Lower leg skin (tissue), 3 donors: Measurements from ENCODE around the gene NTM.

Experiments used
- POLR2A ChIP-seq, 2 donors: fragments of 450-650 bp; IDR thresholded peaks; one replicate each; pipeline ENCODE4 v1.6.1; 2016 to 2017; ENCODE audit warnings: antibody characterized with exemption in 2 of 2, mild to moderate bottlenecking in 1 of 2, moderate library complexity in 1 of 2
- TF ChIP-seq, protein P1 (sequence below), 3 donors: fragments of 450-650 bp; IDR thresholded peaks; one replicate each; pipeline ENCODE4 v1.5.1; 2016; ENCODE audit warnings: antibody characterized with exemption in 3 of 3, mild to moderate bottlenecking in 3 of 3, moderate library complexity in 2 of 3

DNA sequence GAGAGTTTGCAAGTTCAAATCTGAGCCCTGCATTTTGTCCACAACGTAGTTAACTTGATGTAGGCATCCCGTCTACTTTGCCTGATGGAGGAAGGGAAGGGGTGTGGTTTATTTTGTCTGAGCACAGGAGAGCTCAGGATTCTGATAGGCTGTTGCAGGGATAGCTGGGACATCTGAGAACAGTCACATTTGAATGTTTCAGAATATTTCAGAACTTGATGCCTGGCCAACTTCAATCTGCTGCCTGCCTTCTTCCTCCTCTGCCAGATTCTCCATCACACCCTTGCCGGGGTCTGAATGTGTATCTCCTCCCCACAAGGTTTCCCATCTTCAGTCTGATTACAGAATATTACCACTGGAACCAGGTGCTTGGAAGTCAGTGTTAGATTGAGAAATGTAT, 51.6 kb downstream of the NTM start:
- TF ChIP-seq, protein P1, sequence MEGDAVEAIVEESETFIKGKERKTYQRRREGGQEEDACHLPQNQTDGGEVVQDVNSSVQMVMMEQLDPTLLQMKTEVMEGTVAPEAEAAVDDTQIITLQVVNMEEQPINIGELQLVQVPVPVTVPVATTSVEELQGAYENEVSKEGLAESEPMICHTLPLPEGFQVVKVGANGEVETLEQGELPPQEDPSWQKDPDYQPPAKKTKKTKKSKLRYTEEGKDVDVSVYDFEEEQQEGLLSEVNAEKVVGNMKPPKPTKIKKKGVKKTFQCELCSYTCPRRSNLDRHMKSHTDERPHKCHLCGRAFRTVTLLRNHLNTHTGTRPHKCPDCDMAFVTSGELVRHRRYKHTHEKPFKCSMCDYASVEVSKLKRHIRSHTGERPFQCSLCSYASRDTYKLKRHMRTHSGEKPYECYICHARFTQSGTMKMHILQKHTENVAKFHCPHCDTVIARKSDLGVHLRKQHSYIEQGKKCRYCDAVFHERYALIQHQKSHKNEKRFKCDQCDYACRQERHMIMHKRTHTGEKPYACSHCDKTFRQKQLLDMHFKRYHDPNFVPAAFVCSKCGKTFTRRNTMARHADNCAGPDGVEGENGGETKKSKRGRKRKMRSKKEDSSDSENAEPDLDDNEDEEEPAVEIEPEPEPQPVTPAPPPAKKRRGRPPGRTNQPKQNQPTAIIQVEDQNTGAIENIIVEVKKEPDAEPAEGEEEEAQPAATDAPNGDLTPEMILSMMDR (IDR thresholded peaks at IDR 0.05), result no peak
- TF ChIP-seq POLR2A (IDR thresholded peaks at IDR 0.05), result no peak
